Epidermal melanocyte (primary cell): Measurements from ENCODE around the gene TOM1L2.
"Not testable (repeated sequence)": the region's sequence is repeated elsewhere in the genome, so short reads cannot be mapped to it uniquely, and the experiment has no call there.

Source experiments
- DNase-seq: peaks from one replicate; pipeline ENCODE4 v3.0.0; 2011; ENCODE audit warnings: low spot score; ENCODE audit not compliant: insufficient read length

The TOM1L2 gene

GRCh38 chr17:17944242-17944641 lies 28.0 kb downstream of the TOM1L2 start:
- no peak for DNase-seq

GRCh38 chr17:17943281-17943984 lies 28.8 kb downstream of the TOM1L2 start:
- no peak for DNase-seq

GRCh38 chr17:17942846-17943245 lies 29.4 kb downstream of the TOM1L2 start:
- no peak for DNase-seq

- DNase-seq, result no peak
These were observed 31.2 kb downstream of the TOM1L2 start for GRCh38 chr17:17941015-17941414.

GRCh38 chr17:17940441-17940911 lies 31.7 kb downstream of the TOM1L2 start:
- no peak for DNase-seq

- not testable (repeated sequence) for DNase-seq
These were observed 32.3 kb downstream of the TOM1L2 start for GRCh38 chr17:17939941-17940340.

GRCh38 chr17:17938388-17939107 lies 33.7 kb downstream of the TOM1L2 start:
- no peak for DNase-seq

GRCh38 chr17:17937958-17938357 lies 34.2 kb downstream of the TOM1L2 start:
- no peak for DNase-seq

GRCh38 chr17:17937201-17937853 lies 34.9 kb downstream of the TOM1L2 start:
- no peak for DNase-seq

GRCh38 chr17:17935321-17936271 lies 36.6 kb downstream of the TOM1L2 start:
- peak; percentile 74 for DNase-seq

GRCh38 chr17:17934806-17935205 lies 37.4 kb downstream of the TOM1L2 start:
- DNase-seq, result no peak

GRCh38 chr17:17934214-17934613 lies 38.0 kb downstream of the TOM1L2 start:
- no peak for DNase-seq

- no peak for DNase-seq
These were observed 38.4 kb downstream of the TOM1L2 start for GRCh38 chr17:17933775-17934174.

- no peak for DNase-seq
These were observed 41.0 kb downstream of the TOM1L2 start for GRCh38 chr17:17931159-17931558.

GRCh38 chr17:17930674-17931073 lies 41.5 kb downstream of the TOM1L2 start:
- no peak for DNase-seq

- DNase-seq, result no peak
These were observed 42.4 kb downstream of the TOM1L2 start for GRCh38 chr17:17929655-17930380.

- DNase-seq, result no peak
These were observed 43.6 kb downstream of the TOM1L2 start for GRCh38 chr17:17928398-17929287.

GRCh38 chr17:17926840-17927449 lies 45.3 kb downstream of the TOM1L2 start:
- DNase-seq, result no peak

GRCh38 chr17:17926036-17926435 lies 46.2 kb downstream of the TOM1L2 start:
- DNase-seq, result no peak
